Fibroblast of skin of back (primary cell): Measurements from ENCODE around the gene ROCK1.
"Not testable (repeated sequence)": the region's sequence is repeated elsewhere in the genome, so short reads cannot be mapped to it uniquely, and the experiment has no call there.

ENCODE experiments used
- DNase-seq: peaks from one replicate; pipeline ENCODE4 v3.0.0-alpha.2; 2013

Gene ROCK1

GRCh38 chr18:21051620-21052019 lies 60.0 kb downstream of the ROCK1 start:
- DNase-seq, result peak; percentile 81

- no peak for DNase-seq
Observed at GRCh38 chr18:21049306-21049705, 62.3 kb downstream of the ROCK1 start.

GRCh38 chr18:21047126-21047525 lies 64.5 kb downstream of the ROCK1 start:
- DNase-seq, result peak; percentile 76

GRCh38 chr18:21040466-21040865 lies 71.1 kb downstream of the ROCK1 start:
- no peak for DNase-seq

- DNase-seq, result no peak
Observed at GRCh38 chr18:21038201-21038600, 73.4 kb downstream of the ROCK1 start.

GRCh38 chr18:21031845-21032244 lies 79.8 kb downstream of the ROCK1 start:
- no peak for DNase-seq

- DNase-seq, result not testable (repeated sequence)
Observed at GRCh38 chr18:21018257-21018656, 93.4 kb downstream of the ROCK1 start.

- DNase-seq, result no peak
Observed at GRCh38 chr18:21012308-21012707, 99.3 kb downstream of the ROCK1 start.

- DNase-seq, result peak; percentile 90
Observed at GRCh38 chr18:21004726-21005125, 106.9 kb downstream of the ROCK1 start.

GRCh38 chr18:21000667-21001066 lies 110.9 kb downstream of the ROCK1 start:
- peak; percentile 55 for DNase-seq

- no peak for DNase-seq
Observed at GRCh38 chr18:20997371-20997770, 114.2 kb downstream of the ROCK1 start.

GRCh38 chr18:20996418-20996817 lies 115.2 kb downstream of the ROCK1 start:
- no peak for DNase-seq

GRCh38 chr18:20988726-20989125 lies 122.9 kb downstream of the ROCK1 start:
- DNase-seq, result no peak

GRCh38 chr18:20975077-20975476 lies 136.5 kb downstream of the ROCK1 start:
- DNase-seq, result no peak

- peak; percentile 44 for DNase-seq
Observed at GRCh38 chr18:20971886-20972267, 139.7 kb downstream of the ROCK1 start.

GRCh38 chr18:20966795-20967194 lies 144.8 kb downstream of the ROCK1 start:
- no peak for DNase-seq

- no peak for DNase-seq
Observed at GRCh38 chr18:20963027-20963426, 148.6 kb downstream of the ROCK1 start.

- no peak for DNase-seq
Observed at GRCh38 chr18:20960735-20961134, 150.9 kb downstream of the ROCK1 start.

GRCh38 chr18:20950827-20951226 lies 160.8 kb downstream of the ROCK1 start:
- not testable (repeated sequence) for DNase-seq
